K562 (cell line): ENCODE results near the gene CEACAM18. TPM values are rescaled to one million over a fixed set of nuclear protein-coding genes. Genes with fewer than 3 reads are reported as not detected.

Experiments used
- ADNP ChIP-seq: fragments of 200-800 bp; sonication (Bioruptor generic); IDR thresholded peaks from 2 replicates; pipeline ENCODE4 v1.6.1; 2016; ENCODE audit warnings: missing genetic modification characterization, missing compliant biosample characterization
- BCLAF1 ChIP-seq, 2 experiments: fragments of 450-650 bp in 1 of 2; IDR thresholded peaks; 2 replicates each; pipeline ENCODE4 v1.6.1; 2011 to 2017; ENCODE audit warnings: low read depth in 2 of 2, antibody characterized with exemption in 1 of 2, borderline replicate concordance in 1 of 2, low read length in 1 of 2, mild to moderate bottlenecking in 1 of 2, mixed read lengths in 1 of 2; ENCODE audit not compliant: control insufficient read depth in 1 of 2
- CBX5 ChIP-seq: IDR thresholded peaks from 2 replicates; pipeline ENCODE4 v1.6.1; 2014; ENCODE audit warnings: low read depth, borderline replicate concordance
- GTF2A2 ChIP-seq: IDR thresholded peaks from 2 replicates; pipeline ENCODE4 v1.6.1; 2016; ENCODE audit warnings: mild to moderate bottlenecking, missing genetic modification characterization, missing compliant biosample characterization
- MGA ChIP-seq: fragments of 450-650 bp; IDR thresholded peaks from 2 replicates; pipeline ENCODE4 v1.6.1; 2016; ENCODE audit warnings: mild to moderate bottlenecking, moderate library complexity
- RHOXF2B ChIP-seq: fragments of 250-450 bp; sonication (Bioruptor Pico); conservative IDR thresholded peaks from 2 replicates; pipeline ENCODE4 v1.5.1; 2021
- SUPT5H ChIP-seq: fragments of 450-650 bp; IDR thresholded peaks from 2 replicates; pipeline ENCODE4 v1.6.1; 2016
- TRIM25 ChIP-seq: fragments of 450-650 bp; IDR thresholded peaks from 2 replicates; pipeline ENCODE4 v1.7.0; 2016; ENCODE audit warnings: borderline replicate concordance
- TSC22D4 ChIP-seq: fragments of 450-650 bp; IDR thresholded peaks from 2 replicates; pipeline ENCODE4 v1.6.1; 2016; ENCODE audit warnings: missing genetic modification characterization, missing biosample characterization, control low read depth
- ZNF23 ChIP-seq: fragments of 250-450 bp; sonication (Bioruptor Pico); IDR thresholded peaks from 2 replicates; pipeline ENCODE4 v1.4.0; 2020; ENCODE audit warnings: mild to moderate bottlenecking
- ZNF41 ChIP-seq: fragments of 250-450 bp; sonication (Bioruptor Pico); conservative IDR thresholded peaks from 2 replicates; pipeline ENCODE4 v1.4.0; 2020; ENCODE audit warnings: mild to moderate bottlenecking
- ZNF444 ChIP-seq: fragments of 250-450 bp; sonication (Bioruptor Pico); IDR thresholded peaks from 2 replicates; pipeline ENCODE4 v1.4.0; 2020; ENCODE audit warnings: mild to moderate bottlenecking, moderate library complexity
- ZNF668 ChIP-seq: fragments of 250-450 bp; sonication (Bioruptor Pico); IDR thresholded peaks from 2 replicates; pipeline ENCODE4 v1.8.0; 2022; ENCODE audit warnings: mild to moderate bottlenecking, inconsistent platforms
- polyA plus RNA-seq, 8 experiments: library from polyadenylated mRNA; depleted of rRNA in 4 of 8; stranded (reverse) in 5 of 8; unstranded in 3 of 8; fragments of >200 nt; fragmentation: Nextera tagmentation in 2 of 8; fragmentation: Illumina TruSeq in 1 of 8; extraction: Ambion mirVana in 2 of 8; extraction: Trizol in 1 of 8; gene quantifications; 2 replicates each; pipeline versions ENCODE4 v1.2.1 to v1.2.3, GENCODE V29; 2011 to 2014; ENCODE audit warnings: inconsistent platforms in 1 of 8, missing spikeins in 1 of 8
- total RNA-seq, 7 experiments: library from RNA; depleted of rRNA in 6 of 7; stranded (reverse); fragments of >200 nt in 6 of 7; fragmentation: Illumina TruSeq in 2 of 7; extraction: Trizol in 2 of 7; gene quantifications; 2 replicates each; pipeline versions ENCODE4 v1.2.1 to v1.2.3, GENCODE V29; 2011 to 2021; ENCODE audit warnings: low replicate concordance in 1 of 7

CEACAM18 gene
- total and polyA plus RNA-seq, 9 of the 15 experiments (the other 6 are each of a cell fraction or from before 2014, with no cell fraction given): 0.08 to 0.24 (median 0.15) TPM; not detected in 3

- TF ChIP-seq ZNF23 (CRISPR knock-in tag): no peak
- no peak for TF ChIP-seq TSC22D4
- TF ChIP-seq BCLAF1 (IDR thresholded peaks at IDR 0.05; ENCODE audit: borderline replicate concordance in 1 of 2, control insufficient read depth in 1 of 2, low read depth in 2 of 2, low read length in 1 of 2): no peak
- TF ChIP-seq CBX5: no peak
- no peak for TF ChIP-seq ZNF444 (CRISPR knock-in tag)
- no peak for TF ChIP-seq ZNF41 (CRISPR knock-in tag)
- no peak for TF ChIP-seq ZNF668 (CRISPR knock-in tag)
- TF ChIP-seq GTF2A2 (tag): 0 out of 2 replicates have a peak, but pooled peaks have one; percentile 34
- TF ChIP-seq SUPT5H: 0 out of 2 replicates have a peak, but pooled peaks have one; percentile 42
- no peak for TF ChIP-seq ADNP
- no peak for TF ChIP-seq TRIM25
- peak; percentile 42 for TF ChIP-seq MGA
- TF ChIP-seq RHOXF2B (CRISPR knock-in tag): no peak
These were observed 29.3 kb downstream of the CEACAM18 start (continued) for GRCh38 chr19:51507640-51508058.
